NCI-H146 (cell line): ENCODE measurements around the gene BRI3.

Experiments used
- DNase-seq: peaks from one replicate; lab custom pipeline; 2025; lab: John Stamatoyannopoulos, UW

Gene BRI3

GRCh38 chr7:98286701-98287485 is 5.4 kb downstream of the BRI3 start:
- no peak for DNase-seq

- DNase-seq, result peak; percentile 59
Measured at GRCh38 chr7:98287486-98287959, 6.0 kb downstream of the BRI3 start.

GRCh38 chr7:98288064-98288823 is 6.8 kb downstream of the BRI3 start:
- DNase-seq, result no peak

- DNase-seq, result no peak
Measured at GRCh38 chr7:98289333-98289875, 7.9 kb downstream of the BRI3 start.

GRCh38 chr7:98291717-98292116 is 10.2 kb downstream of the BRI3 start:
- no peak for DNase-seq

GRCh38 chr7:98293265-98293664 is 11.8 kb downstream of the BRI3 start:
- DNase-seq, result no peak

GRCh38 chr7:98293746-98294145 is 12.3 kb downstream of the BRI3 start:
- DNase-seq, result no peak

GRCh38 chr7:98294326-98294725 is 12.8 kb downstream of the BRI3 start:
- DNase-seq, result no peak

- peak; percentile 70 for DNase-seq
Measured at GRCh38 chr7:98294798-98295382, 13.4 kb downstream of the BRI3 start.

GRCh38 chr7:98295467-98296192 is 14.1 kb downstream of the BRI3 start:
- DNase-seq, result no peak

- no peak for DNase-seq
Measured at GRCh38 chr7:98296833-98297232, 15.3 kb downstream of the BRI3 start.

- DNase-seq, result no peak
Measured at GRCh38 chr7:98297626-98298286, 16.3 kb downstream of the BRI3 start.

GRCh38 chr7:98300595-98301372 is 19.3 kb downstream of the BRI3 start:
- no peak for DNase-seq

GRCh38 chr7:98301693-98302470 is 20.4 kb downstream of the BRI3 start:
- no peak for DNase-seq

- DNase-seq, result no peak
Measured at GRCh38 chr7:98303176-98303865, 21.8 kb downstream of the BRI3 start.

- DNase-seq, result no peak
Measured at GRCh38 chr7:98303906-98304305, 22.4 kb downstream of the BRI3 start.

GRCh38 chr7:98305951-98306535 is 24.6 kb downstream of the BRI3 start:
- DNase-seq, result no peak

GRCh38 chr7:98307971-98308466 is 26.5 kb downstream of the BRI3 start:
- DNase-seq, result no peak

- no peak for DNase-seq
Measured at GRCh38 chr7:98309566-98309965, 28.1 kb downstream of the BRI3 start.
